KMS-11 (cell line): Measurements from ENCODE around the gene NXPE3.

Experiments
- H2AFZ ChIP-seq: fragments of 200-600 bp; sonication (generic); 2 replicates; pipeline ENCODE4 v1.6.1; 2016; ENCODE audit warnings: antibody characterized with exemption, mixed run types, low read depth
- H3K27ac ChIP-seq: fragments of 200-600 bp; sonication (generic); 2 replicates; pipeline ENCODE4 v1.6.1; 2016; ENCODE audit warnings: mild to moderate bottlenecking, mixed run types
- H3K27me3 ChIP-seq: fragments of 200-600 bp; sonication (generic); 2 replicates; pipeline ENCODE4 v1.6.1; 2017; ENCODE audit warnings: mild to moderate bottlenecking, low read depth, mixed run types, moderate library complexity; ENCODE audit not compliant: insufficient read depth
- H3K36me3 ChIP-seq: fragments of 200-600 bp; sonication (generic); 2 replicates; pipeline ENCODE4 v1.6.1; 2017; ENCODE audit warnings: mild to moderate bottlenecking, mixed run types; ENCODE audit not compliant: insufficient read depth
- H3K4me1 ChIP-seq: fragments of 200-600 bp; sonication (generic); 2 replicates; pipeline ENCODE4 v1.6.1; 2016; ENCODE audit warnings: mild to moderate bottlenecking, low read depth, mixed run types; ENCODE audit not compliant: poor library complexity, severe bottlenecking
- H3K4me2 ChIP-seq: fragments of 200-600 bp; sonication (generic); 2 replicates; pipeline ENCODE4 v1.7.0; 2016; ENCODE audit warnings: mild to moderate bottlenecking, mixed run types
- H3K4me3 ChIP-seq: fragments of 200-600 bp; sonication (generic); IDR thresholded peaks from 2 replicates; pipeline ENCODE4 v1.6.1; 2017; ENCODE audit warnings: low read depth, low read length, mixed read lengths; ENCODE audit not compliant: insufficient read depth
- H3K79me2 ChIP-seq: fragments of 200-600 bp; sonication (generic); 2 replicates; pipeline ENCODE4 v1.6.1; 2016; ENCODE audit warnings: low read depth, mixed run types; ENCODE audit not compliant: insufficient read depth
- H3K9ac ChIP-seq: fragments of 200-600 bp; sonication (generic); 2 replicates; pipeline ENCODE4 v1.6.1; 2016; ENCODE audit warnings: mild to moderate bottlenecking, mixed run types
- H4K20me1 ChIP-seq: fragments of 200-600 bp; sonication (generic); 2 replicates; pipeline ENCODE4 v1.6.1; 2016; ENCODE audit warnings: mild to moderate bottlenecking, mixed run types; ENCODE audit not compliant: insufficient read depth
- TF ChIP-seq, protein P1 (sequence below): fragments of 200-600 bp; sonication (generic); conservative IDR thresholded peaks from 2 replicates; pipeline ENCODE4 v1.6.1; 2017; ENCODE audit warnings: low read depth, mild to moderate bottlenecking, antibody characterized with exemption, low read length, moderate library complexity, mixed read lengths

NXPE3 gene

DNA sequence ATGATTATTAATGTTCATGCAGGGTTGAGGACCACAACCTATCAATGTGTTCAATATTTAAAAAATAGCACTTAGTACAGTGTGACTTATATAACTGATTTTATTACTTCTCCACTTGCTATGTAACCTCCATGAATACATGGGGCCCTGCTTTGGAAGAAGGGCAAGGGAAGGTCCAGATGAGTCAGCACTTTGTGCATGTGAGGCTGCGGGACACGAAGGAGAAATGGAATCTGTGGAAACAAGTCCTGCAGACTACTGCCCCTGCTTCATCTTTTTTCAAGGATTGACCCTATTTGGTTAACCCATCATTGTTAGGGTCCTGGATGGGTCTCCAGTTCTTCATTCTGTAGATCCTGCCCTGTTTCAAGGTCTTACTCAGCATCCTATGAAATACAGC, 1.6 kb downstream of the NXPE3 start:
- TF ChIP-seq, protein P1, sequence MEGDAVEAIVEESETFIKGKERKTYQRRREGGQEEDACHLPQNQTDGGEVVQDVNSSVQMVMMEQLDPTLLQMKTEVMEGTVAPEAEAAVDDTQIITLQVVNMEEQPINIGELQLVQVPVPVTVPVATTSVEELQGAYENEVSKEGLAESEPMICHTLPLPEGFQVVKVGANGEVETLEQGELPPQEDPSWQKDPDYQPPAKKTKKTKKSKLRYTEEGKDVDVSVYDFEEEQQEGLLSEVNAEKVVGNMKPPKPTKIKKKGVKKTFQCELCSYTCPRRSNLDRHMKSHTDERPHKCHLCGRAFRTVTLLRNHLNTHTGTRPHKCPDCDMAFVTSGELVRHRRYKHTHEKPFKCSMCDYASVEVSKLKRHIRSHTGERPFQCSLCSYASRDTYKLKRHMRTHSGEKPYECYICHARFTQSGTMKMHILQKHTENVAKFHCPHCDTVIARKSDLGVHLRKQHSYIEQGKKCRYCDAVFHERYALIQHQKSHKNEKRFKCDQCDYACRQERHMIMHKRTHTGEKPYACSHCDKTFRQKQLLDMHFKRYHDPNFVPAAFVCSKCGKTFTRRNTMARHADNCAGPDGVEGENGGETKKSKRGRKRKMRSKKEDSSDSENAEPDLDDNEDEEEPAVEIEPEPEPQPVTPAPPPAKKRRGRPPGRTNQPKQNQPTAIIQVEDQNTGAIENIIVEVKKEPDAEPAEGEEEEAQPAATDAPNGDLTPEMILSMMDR: no peak
- Histone ChIP-seq H3K4me1 (peaks cover 55% of the 10 kb centered on the region), H3K27ac (no peak overlapping the region), H4K20me1 (no peaks in the 10 kb centered on the region), H3K4me2 (peak overlapping the region; percentile 96; the same call in 1 of the 2 replicates), H3K79me2 (no peaks in the 10 kb centered on the region; the same call in 1 of the 2 replicates), H3K27me3 (no peaks in the 10 kb centered on the region), H2AFZ (no peak overlapping the region), H3K36me3 (no peaks in the 10 kb centered on the region; the same call in 1 of the 2 replicates), H3K9ac (no peak overlapping the region), H3K4me3 (no peak overlapping the region)

DNA sequence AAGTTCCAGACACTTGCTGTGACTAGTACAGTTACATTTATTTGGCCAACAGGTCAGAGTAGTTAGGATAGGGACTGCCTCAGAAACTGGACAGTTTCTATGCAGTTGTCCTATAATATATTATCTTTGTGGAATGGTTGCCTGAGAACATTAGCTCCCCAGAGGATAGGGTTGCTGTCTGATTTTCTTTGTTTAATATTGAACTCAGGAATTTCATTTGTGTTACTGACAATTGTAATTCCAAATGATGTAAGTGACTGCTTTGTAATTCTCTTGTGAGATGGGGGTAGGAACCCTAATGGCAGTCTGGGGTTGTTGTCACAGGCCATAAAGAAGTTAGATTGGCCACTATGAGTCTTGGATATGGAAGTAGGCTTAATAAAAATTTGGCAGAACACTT, 2.2 kb downstream of the NXPE3 start:
- Histone ChIP-seq H3K36me3 (no peaks in the 10 kb centered on the region; the same call in 1 of the 2 replicates), H3K79me2 (no peaks in the 10 kb centered on the region; the same call in 1 of the 2 replicates), H3K27me3 (no peaks in the 10 kb centered on the region), H3K9ac (no peak overlapping the region), H4K20me1 (no peaks in the 10 kb centered on the region), H3K4me3 (no peak overlapping the region), H2AFZ (no peak overlapping the region), H3K4me1 (peaks cover 57% of the 10 kb centered on the region), H3K4me2 (peak overlapping the region; percentile 96; the same call in 1 of the 2 replicates), H3K27ac (no peak overlapping the region)
- TF ChIP-seq, protein P1: no peak

DNA sequence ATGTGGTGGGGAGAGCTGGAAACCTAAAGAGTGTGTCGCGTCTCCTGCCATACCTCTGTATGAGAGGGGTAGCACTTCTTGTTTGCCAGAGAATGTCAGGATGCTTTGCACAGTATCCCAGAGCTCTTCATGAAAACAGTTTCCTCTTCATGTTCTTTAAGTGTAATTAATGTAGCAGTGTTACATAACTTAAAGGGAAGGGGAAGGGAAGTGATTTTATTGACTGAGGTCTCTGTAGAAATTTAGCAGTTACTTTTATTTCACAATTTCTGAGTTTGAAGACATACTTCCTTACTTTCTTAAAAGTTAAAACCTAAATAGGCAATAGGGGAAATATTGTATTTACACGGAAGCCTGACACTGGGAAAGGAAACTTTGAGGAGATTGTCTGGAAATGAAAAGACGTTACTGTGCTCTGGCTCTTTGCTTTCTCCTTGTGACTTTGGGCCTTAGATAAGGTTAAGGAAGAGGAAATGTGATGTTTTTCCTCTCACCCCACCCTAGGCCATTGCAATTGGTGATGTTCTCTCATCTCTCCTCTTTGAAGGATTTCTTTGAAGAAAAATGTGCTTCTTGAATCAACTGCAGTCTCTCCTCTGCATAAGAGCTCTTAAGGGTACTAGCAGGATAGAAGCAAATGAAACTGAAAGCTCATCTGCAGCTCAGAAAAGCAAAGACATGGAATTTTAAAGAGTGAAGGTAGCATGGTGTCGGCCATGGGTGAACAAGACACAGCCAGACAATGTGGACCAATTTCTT, 6.0 kb downstream of the NXPE3 start:
- H3K79me2 ChIP-seq: no peaks in the 10 kb centered on the region; the same call in 1 of the 2 replicates

DNA sequence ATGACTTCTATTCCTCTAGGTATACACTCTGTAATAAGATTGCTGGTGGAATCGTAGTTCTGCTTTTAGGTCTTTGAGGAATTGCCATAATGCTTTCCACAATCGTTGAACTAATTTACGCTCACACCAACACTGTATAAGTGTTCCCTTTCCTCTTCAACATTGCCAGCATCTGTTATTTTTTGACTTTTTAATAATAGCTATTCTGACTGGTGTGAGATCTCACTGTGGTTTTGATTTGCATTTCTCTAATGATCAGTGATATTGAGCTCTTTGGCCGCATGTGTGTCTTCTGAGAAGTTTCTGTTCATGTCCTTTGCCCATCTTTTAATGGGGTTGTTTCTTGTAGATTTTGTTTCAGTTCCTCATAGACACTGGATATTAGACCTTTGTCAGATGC, 12.8 kb downstream of the NXPE3 start:
- no peaks in the 10 kb centered on the region for H3K27me3 ChIP-seq
- peak overlapping the region; percentile 20; the same call in 1 of the 2 replicates for H3K4me2 ChIP-seq
- no peak overlapping the region for H3K4me3 ChIP-seq
- H3K79me2 ChIP-seq: no peaks in the 10 kb centered on the region
- H3K27ac ChIP-seq: peak overlapping the region; percentile 29; the same call in 1 of the 2 replicates
- TF ChIP-seq, protein P1: no peak
- no peak overlapping the region for H3K9ac ChIP-seq
- H3K36me3 ChIP-seq: no peaks in the 10 kb centered on the region
- peaks cover 37% of the 10 kb centered on the region for H3K4me1 ChIP-seq
- no peak overlapping the region for H2AFZ ChIP-seq
- no peaks in the 10 kb centered on the region for H4K20me1 ChIP-seq

More for the DNA sequence above, 6.0 kb downstream of the NXPE3 start:
- no peak overlapping the region for H3K27ac ChIP-seq
- H3K27me3 ChIP-seq: no peaks in the 10 kb centered on the region
- no peak overlapping the region; the same call in 1 of the 2 replicates for H3K4me2 ChIP-seq
- no peak overlapping the region for H2AFZ ChIP-seq
- H3K36me3 ChIP-seq: no peaks in the 10 kb centered on the region; the same call in 1 of the 2 replicates
- TF ChIP-seq, protein P1: no peak
- no peak overlapping the region for H3K4me3 ChIP-seq
- peaks cover 34% of the 10 kb centered on the region for H3K4me1 ChIP-seq
- no peaks in the 10 kb centered on the region for H4K20me1 ChIP-seq
- no peak overlapping the region for H3K9ac ChIP-seq
